GM12891 (cell line): ENCODE data around the gene SCNN1G.

Experiments used
- POLR2A ChIP-seq: IDR thresholded peaks from 2 replicates; pipeline ENCODE4 v1.6.1; 2011; ENCODE audit warnings: low read depth, low read length, control low read depth
- POLR2AphosphoS5 ChIP-seq: IDR thresholded peaks from 2 replicates; pipeline ENCODE4 v1.6.1; 2011; ENCODE audit warnings: low read depth, low read length, control low read depth
- POU2F2 ChIP-seq: IDR thresholded peaks from 2 replicates; pipeline ENCODE4 v1.6.1; 2011; ENCODE audit warnings: low read depth, mild to moderate bottlenecking, control low read depth, low read length, moderate library complexity
- SPI1 ChIP-seq: IDR thresholded peaks from 2 replicates; pipeline ENCODE4 v1.6.1; 2011; ENCODE audit warnings: low read depth, low read length, control low read depth
- TAF1 ChIP-seq: IDR thresholded peaks from 2 replicates; pipeline ENCODE4 v1.6.1; 2011; ENCODE audit warnings: low read depth, low read length, control low read depth

GRCh38 chr16:23223368-23223767 is 40.8 kb downstream of the SCNN1G start:
- no peak for TF ChIP-seq POLR2A
- no peak for TF ChIP-seq POLR2AphosphoS5
- TF ChIP-seq TAF1: no peak
- TF ChIP-seq SPI1: no peak
- TF ChIP-seq POU2F2: no peak
